Measurements from ENCODE around the gene PRSS37.
"Not testable (repeated sequence)": the region's sequence is repeated elsewhere in the genome, so short reads cannot be mapped to it uniquely, and the experiment has no call there.

Gene PRSS37

DNA sequence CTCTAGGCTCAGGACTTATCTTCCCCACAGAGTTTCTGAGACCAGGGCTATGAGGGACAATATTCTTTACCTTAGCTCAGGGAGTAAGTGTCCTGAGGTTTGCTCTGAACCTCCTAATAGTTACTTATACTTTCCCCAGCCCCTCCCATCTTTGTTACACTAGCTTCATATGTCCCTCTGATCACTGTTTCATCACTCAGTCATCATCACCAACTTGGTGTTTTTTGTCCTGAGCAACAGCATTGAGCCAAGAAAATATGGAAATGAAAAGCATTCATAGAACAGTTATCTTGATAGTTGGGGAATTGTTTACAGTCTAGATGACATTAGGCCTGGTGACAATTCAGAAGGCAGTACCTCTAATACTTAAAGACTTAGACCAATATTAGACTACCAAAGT lies at the start of gene PRSS37:
TSS of gene PRSS37 (minus strand) at position 101 of the 400 bp plus-strand sequence. CDS start 436 bp downstream, outside the sequence.
- DNase-seq = no peak

DNA sequence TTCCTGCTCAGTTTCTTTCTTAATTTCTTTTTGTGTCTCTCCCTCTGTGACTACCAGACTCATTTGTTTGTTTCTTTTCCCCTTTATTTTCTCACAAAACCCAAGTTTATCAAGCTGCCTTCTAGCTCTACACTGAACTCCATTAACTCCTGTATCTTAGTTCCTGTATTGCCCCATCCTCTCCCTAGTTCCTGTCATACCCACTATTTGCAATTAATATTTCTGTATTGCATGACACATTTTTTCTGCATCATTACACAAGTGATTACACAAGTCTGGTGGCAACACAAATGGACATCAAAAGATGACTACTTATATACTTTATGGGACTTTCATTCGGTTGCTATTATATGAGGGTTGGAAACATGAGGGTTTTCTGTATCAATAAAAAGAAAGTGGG lies 48.0 kb upstream of the PRSS37 start:
- DNase-seq = peak; percentile 92

DNA sequence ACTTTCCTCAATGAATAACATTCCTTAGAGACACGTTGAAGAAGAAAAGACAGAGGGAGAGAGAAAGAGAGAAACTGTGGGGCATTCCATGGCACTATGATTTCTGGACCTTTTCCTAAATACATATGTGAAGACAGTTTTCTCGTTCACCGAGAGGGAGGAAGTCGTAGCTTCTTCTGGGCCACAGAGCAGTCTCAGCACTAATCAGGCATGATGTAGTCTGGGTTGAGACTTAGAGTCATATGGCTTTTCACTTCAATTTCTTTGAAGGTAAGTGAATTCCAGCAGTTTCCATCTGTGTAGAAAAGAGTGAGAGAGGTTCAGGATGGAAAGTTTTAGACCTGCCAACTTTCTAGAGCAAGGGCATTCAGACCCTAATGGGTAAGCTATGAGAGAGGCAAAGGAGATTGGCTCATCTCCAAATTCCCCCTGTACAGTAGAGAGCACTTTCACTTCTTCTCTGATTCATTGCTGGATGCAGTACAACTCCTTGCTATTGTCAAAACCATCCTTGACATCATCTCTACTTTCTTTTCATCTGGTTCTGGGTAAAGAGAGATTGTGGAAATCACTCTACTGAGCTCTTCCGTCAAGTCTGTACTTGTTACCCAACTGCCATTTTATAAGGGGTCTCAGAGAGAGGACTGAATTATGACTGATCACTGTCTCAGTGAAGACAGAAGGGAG lies 43.4 kb upstream of the PRSS37 start:
- DNase-seq = peak; percentile 89

DNA sequence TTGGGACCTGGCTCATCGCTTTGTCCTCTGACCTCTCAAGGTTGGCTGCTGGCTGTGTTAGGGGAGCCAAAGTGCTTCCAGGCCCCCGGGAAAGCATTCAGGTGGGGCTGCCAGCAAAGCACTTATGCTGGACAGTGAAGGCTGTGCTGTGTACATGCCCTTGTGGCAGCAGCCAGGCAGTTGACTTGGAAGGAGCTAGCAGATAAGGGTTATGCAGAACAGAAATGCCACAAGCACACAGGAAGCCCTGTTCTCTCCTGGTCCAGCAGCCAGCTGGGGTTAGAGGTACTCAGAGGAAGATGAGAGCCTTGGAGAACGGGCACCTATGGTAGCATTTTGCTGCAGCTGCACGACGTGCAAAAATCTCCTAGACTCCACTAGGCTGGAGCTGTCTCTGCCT lies 39.7 kb upstream of the PRSS37 start:
- no peak for DNase-seq

GRCh38 chr7:141877365-141877764 lies 36.1 kb upstream of the PRSS37 start:
- no peak for DNase-seq

DNA sequence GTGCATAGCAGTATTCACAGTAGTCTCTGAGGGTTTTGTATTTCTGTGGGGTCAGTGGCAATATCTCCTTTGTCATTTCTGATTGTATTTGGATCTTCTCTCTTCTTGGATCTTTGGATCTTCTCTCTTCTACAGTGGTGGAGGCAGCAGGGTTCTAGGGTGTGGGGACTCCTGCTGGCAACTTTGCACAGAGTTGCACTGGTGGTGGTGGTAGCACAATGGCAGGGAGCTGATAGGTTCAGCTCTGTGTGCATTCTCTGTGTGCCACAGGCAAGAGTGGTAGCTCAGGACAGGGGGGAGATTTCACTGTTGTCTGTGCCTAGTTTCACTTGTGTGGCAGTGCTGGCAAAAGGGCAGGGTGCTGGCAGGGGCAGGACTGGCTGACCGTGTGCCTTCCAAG lies 35.1 kb upstream of the PRSS37 start:
- no peak for DNase-seq

GRCh38 chr7:141875453-141875852 lies 34.2 kb upstream of the PRSS37 start:
- no peak for DNase-seq

DNA sequence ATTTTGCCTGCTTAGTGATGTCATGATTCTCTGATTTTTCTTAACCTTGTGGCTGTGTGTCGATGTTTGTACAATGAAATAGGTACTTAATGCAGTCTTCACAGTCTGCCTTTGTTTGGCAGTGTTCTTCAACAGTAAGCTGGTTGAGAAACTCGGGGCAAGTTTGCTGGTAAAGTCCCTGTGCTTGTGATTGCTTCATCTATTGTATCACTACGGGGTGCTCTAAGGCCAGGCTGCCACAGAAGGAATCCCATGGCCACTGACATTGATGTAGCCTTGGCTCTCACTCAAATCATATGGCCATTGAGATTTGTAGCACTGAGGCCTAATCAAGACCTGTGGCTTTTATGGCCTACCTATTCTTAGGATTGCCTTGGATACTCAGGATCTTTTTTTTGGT lies 33.5 kb upstream of the PRSS37 start:
- DNase-seq = peak; percentile 66

DNA sequence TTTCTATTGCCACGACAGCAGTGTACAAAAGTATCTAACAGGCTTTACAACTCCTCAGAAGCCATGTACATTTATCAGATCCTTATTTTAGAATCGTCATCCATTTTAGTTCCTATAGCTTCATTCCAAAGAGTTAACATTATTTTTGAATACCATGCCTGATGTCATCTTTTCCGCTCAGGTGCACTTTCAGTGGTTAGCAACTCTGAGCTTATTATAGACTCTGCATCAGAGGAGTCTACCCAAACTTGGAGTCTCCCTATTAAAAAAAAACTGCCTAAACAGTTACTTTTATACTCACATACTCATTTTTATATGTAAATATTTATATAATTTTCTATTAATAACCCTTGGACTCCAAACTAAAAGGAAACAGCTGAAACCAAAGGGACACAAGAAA lies 31.6 kb upstream of the PRSS37 start:
- DNase-seq = no peak

- DNase-seq = peak; percentile 12
Measured at GRCh38 chr7:141866974-141867373, 25.7 kb upstream of the PRSS37 start.

DNA sequence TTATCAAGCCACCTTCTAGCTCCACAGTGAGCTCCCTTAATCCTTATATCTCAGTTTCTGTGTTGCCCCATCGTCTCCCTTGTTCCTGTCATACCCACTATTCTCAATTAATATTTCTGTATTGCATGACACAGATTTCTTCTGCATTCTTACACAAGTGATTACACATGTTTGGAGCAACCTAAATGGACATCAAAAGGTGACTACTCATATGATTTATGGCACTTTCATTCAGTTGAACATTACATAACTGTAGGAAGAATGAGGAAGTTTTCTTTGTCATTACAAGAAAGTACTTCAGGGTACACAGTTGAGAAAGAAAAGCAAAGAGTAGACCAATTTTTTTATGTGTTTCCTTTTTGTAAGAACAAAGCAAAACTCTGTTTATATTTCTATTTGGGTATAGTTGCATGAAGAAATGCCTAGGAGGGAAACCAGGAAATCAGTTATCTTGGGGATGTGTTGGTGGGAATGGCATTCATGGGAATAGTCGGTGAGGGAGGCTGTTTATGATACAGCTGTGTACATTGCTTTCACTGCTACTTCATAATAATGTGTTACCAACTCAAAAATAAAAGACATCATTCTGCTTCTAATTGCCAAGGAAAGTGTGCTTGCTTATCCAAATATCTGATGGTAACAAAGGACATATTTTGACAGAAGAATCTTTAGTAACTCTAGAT lies 23.6 kb upstream of the PRSS37 start:
- peak; percentile 69 for DNase-seq

DNA sequence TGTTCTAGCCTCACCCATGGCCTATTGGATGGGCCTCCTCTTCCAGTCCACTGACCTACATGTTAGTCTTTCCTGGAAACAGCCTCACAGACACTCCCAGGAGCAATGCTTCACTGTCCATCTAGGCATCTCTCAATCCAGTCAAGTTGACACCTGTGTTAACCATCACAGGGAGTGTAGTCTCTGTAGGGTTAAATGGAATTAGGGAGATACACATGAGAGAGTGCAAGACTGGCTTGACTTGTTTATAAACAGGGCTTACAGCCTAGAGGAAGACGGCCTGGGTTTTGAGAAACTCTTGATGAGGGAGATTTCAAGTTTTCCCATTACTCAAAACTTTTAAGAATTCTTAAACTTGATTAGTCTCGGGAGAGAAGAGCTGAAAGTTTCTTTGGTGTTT lies 18.9 kb upstream of the PRSS37 start:
- no peak for DNase-seq

GRCh38 chr7:141847996-141848395 lies 6.7 kb upstream of the PRSS37 start:
- DNase-seq = no peak

DNA sequence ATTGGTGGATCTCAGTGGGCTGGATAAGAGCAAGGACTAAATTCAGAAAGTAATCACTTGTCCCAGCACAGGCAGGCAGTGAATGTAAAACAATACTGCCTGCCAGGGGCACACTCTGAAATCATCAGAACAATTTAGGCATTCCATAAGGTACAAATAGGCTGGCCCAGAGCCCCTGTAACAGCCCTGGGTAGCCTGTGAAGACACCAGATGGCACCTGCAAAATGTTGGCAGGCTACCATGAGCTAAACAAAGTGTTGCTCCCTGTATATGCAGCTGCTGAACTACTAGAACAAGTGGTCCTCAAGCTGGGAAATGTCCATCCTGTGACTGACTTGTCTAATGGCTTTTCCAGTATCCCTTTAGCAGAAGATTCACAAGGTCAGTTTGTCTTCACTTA lies 3.0 kb upstream of the PRSS37 start:
- no peak for DNase-seq

DNA sequence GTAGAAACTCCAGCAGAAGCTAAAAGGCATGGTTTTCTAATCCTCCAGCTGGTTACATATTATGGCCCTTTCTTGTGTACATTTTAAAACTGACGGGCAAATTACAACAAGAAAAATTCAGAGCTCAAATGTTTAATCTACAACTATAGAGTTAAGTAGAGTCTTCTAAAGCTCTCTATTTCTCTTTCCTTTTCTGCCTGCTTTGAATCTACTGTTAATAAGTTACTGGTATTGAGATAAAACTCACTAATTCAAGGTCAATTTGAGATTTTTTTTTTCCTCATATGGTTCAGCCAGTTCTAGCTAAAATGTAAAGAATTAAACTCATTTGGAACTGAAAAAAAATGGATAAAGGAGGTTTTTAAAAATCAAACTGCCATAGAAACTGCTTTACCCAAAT lies 1.6 kb upstream of the PRSS37 start:
- no peak for DNase-seq

- DNase-seq = no peak
Measured at GRCh38 chr7:141840708-141841107, 577 bp downstream of the PRSS37 start.

DNA sequence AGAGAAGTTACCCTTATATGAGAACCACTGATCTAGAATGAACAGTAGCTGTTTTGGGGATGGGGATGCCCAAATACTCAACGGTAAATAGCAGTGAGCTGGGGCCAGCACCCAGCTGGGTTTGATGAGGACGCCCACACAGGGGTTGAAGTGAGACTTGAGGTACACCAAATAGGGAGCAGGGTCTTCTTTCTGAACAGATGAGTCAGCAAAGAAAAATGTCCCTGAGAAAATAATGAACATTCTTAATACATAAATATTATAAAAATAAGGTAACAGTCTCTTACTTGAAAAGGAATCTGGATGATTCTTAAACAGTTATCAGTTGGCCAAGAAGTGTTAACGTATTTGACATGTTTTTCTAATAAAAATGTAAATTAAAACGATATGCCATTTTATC lies 2.0 kb downstream of the PRSS37 start:
- DNase-seq = no peak

DNA sequence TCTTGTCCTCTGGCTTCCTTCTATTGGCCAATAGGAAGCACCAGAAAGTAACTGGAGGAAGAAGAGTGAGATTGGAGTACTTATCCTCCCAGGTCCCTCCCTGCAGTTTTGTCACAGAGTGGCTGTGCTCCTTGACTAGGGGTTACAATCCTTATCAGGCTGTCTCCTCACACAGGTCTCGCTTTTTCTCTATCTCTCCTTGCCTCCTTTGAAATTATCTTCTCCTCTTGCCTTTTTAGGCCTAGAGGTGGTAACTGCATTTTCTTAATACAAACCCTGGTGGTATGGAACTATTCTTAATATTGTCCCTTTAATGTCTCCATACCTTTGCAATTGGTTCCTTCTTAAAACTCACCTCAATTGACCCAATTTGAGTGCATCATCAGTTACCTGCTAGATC lies 2.7 kb downstream of the PRSS37 start:
- no peak for DNase-seq

DNA sequence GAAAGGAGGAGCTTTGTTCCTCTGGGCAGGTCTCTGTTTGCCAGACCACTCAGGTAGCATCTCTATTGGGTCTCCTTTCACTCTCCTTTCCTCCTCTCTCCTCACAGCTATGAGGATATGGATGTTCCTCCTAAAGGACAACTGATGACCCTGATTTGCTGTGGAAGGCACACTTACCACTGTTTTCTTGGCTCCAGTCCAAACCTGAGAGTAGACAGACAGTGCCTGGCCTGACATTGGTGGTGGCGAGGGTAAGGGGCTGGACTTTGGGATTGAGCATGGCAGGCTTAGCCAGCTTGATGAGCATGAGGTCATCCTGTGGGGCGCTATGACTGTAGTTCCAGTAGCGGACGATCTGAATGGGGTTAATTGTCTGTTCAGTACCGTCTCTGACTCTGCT lies 3.6 kb downstream of the PRSS37 start:
- no peak for DNase-seq

- not testable (repeated sequence) for DNase-seq
Measured at GRCh38 chr7:141822432-141822831, 18.9 kb downstream of the PRSS37 start.

- DNase-seq = no peak
Measured at GRCh38 chr7:141820067-141820466, 21.2 kb downstream of the PRSS37 start.

GRCh38 chr7:141792526-141792925 lies 48.8 kb downstream of the PRSS37 start:
- no peak for DNase-seq

- DNase-seq = no peak
Measured at GRCh38 chr7:141789917-141790316, 51.4 kb downstream of the PRSS37 start, which contains the start of gene TAS2R5. Gene TAS2R5, plus strand, starts transcription at chr7:141790217. Its CDS starts 145 bp downstream, at chr7:141790362.

- no peak for DNase-seq
Measured at GRCh38 chr7:141788296-141788695, 53.0 kb downstream of the PRSS37 start.
